Stimulated activated CD4-positive, alpha-beta T cell treated with anti-CD3 and anti-CD28 coated beads, Interleukin-1b, Interleukin-23, amount 100 ng/mL, for 1 hour (primary cell): ENCODE data around the gene DIAPH2.

Experiments
- DNase-seq, 2 donors: peaks; one replicate each; pipeline ENCODE4 v3.0.0-alpha.2; 2020; ENCODE audit warnings: low read depth in 2 of 2

Gene DIAPH2

GRCh38 chrX:97050392-97050791 is 365.8 kb downstream of the DIAPH2 start:
- no peak for DNase-seq

GRCh38 chrX:97057349-97057909 is 372.8 kb downstream of the DIAPH2 start:
- DNase-seq: no peak

GRCh38 chrX:97060020-97060419 is 375.4 kb downstream of the DIAPH2 start:
- no peak for DNase-seq

GRCh38 chrX:97065066-97065465 is 380.4 kb downstream of the DIAPH2 start:
- no peak for DNase-seq

- no peak for DNase-seq
Observed at GRCh38 chrX:97065973-97066372, 381.3 kb downstream of the DIAPH2 start.

- DNase-seq: no peak
Observed at GRCh38 chrX:97066381-97066780, 381.7 kb downstream of the DIAPH2 start.

GRCh38 chrX:97070346-97070745 is 385.7 kb downstream of the DIAPH2 start:
- DNase-seq: no peak

GRCh38 chrX:97074400-97074799 is 389.8 kb downstream of the DIAPH2 start:
- no peak for DNase-seq

GRCh38 chrX:97089116-97089515 is 404.5 kb downstream of the DIAPH2 start:
- DNase-seq: no peak

- no peak for DNase-seq
Observed at GRCh38 chrX:97096385-97096784, 411.7 kb downstream of the DIAPH2 start.

GRCh38 chrX:97102938-97103337 is 418.3 kb downstream of the DIAPH2 start:
- DNase-seq: no peak

- no peak for DNase-seq
Observed at GRCh38 chrX:97109730-97110129, 425.1 kb downstream of the DIAPH2 start.

- DNase-seq: no peak
Observed at GRCh38 chrX:97117572-97117971, 432.9 kb downstream of the DIAPH2 start.

- no peak for DNase-seq
Observed at GRCh38 chrX:97119474-97120109, 434.9 kb downstream of the DIAPH2 start.

- DNase-seq: no peak
Observed at GRCh38 chrX:97123001-97123400, 438.4 kb downstream of the DIAPH2 start.

GRCh38 chrX:97126020-97126419 is 441.4 kb downstream of the DIAPH2 start:
- no peak for DNase-seq

GRCh38 chrX:97132664-97133415 is 448.2 kb downstream of the DIAPH2 start:
- no peak for DNase-seq

GRCh38 chrX:97145934-97146333 is 461.3 kb downstream of the DIAPH2 start:
- DNase-seq: no peak

- no peak for DNase-seq
Observed at GRCh38 chrX:97155816-97156215, 471.2 kb downstream of the DIAPH2 start.

- no peak for DNase-seq
Observed at GRCh38 chrX:97158269-97158668, 473.6 kb downstream of the DIAPH2 start.

- DNase-seq: no peak
Observed at GRCh38 chrX:97159916-97160800, 475.5 kb downstream of the DIAPH2 start.

GRCh38 chrX:97167333-97167732 is 482.7 kb downstream of the DIAPH2 start:
- no peak for DNase-seq
